SHP77 treated with DMSO at 0.1 percent for 48 hours (cell line): ENCODE results near the gene MYH11.
"Not testable (repeated sequence)": the region's sequence is repeated elsewhere in the genome, so short reads cannot be mapped to it uniquely, and the experiment has no call there.

Source experiments
- DNase-seq: peaks from one replicate; lab custom pipeline; 2025; lab: John Stamatoyannopoulos, UW

MYH11 gene

DNA sequence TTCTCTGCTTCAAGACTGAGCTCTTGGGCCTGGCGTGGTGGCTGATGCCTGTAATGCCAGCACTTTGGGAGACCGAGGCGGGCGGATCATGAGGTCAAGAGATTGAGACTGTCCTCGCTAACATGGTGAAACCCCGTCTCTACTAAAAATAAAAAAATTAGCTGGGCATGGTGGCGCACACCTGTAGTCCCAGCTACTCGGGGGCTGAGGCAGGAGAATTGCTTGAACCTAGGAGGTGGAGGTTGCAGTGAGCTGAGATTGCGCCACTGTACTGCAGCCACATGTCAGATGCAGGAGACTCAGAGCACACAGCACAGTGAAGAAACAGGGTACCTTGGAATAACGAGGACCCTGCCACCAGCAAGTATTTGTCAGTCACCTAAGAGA lies 184.7 kb downstream of the MYH11 start:
- DNase-seq = not testable (repeated sequence)

DNA sequence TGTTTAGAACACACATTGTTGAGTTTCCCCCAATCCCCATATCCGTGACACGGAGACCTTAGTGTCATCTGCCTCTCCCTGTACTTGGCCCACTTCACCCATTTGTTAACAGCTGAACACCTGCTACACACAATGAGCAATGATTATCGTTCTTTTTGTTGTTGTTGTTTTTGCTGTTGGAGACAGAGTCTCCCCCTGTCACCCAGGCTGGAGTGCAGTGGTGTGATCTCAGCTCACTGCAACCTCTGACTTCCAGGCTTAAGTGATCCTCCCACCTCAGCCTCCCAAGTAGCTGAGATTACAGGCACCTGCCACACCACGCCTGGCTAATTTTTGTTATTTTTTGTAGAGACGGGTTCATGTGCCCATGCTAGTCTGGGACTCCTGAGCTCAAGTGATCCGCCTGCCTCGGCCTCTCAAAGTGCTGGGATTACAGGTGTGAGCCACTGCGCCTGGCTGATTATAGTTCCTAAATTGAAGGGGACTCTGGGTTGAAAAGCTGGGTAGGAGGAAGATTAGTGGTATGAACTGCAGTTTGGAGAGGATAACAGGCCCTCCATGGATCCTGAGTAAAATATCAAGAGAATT lies 185.2 kb downstream of the MYH11 start:
- DNase-seq = no peak

DNA sequence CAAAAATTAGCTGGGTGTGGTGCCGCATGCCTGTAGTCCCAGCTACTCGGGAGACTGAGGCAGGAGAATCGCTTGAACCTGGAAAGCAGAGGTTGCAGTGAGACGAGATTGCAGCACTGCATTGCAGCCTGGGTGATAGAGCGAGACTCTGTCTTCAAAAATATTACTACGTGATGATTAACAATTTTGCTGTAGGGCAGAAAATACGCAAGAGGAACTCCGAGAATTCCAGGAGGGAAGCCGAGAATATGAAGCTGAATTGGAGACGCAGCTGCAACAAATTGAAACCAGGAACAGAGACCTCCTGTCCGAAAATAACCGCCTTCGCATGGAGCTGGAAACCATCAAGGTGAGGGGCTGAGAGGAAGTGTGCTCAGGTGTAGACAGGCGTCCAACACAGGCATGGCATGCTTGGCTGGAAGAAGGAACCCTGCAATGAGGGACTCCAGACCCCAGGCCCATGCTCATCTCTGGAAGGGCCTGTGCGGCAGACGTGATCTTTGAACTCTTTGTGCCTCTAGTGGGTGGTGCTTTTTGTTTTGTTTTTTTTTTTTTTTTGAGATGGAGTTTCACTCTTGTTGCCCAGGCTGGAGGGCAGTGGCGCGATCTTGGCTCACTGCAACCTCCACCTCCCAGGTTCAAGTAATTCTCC lies 189.6 kb downstream of the MYH11 start:
- DNase-seq = no peak

DNA sequence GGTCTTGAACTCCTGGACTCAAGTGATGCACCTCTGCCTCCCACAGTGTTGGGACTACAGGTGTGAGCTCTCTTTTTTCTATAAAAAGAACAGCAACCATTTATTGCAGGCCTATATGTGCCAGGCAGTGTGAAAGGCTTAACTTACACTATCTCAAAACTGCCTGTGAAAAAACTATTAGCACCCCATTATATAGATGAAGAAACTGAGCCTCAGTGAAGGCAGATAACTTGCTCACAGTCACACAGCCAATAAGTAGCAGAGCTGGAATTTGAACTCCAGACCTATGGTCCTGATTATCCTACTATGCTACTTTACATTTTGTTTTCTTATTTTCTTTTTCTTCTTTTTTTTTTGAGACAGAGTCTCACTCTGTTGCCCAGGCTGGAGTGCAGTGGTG lies 191.7 kb downstream of the MYH11 start:
- DNase-seq = no peak

DNA sequence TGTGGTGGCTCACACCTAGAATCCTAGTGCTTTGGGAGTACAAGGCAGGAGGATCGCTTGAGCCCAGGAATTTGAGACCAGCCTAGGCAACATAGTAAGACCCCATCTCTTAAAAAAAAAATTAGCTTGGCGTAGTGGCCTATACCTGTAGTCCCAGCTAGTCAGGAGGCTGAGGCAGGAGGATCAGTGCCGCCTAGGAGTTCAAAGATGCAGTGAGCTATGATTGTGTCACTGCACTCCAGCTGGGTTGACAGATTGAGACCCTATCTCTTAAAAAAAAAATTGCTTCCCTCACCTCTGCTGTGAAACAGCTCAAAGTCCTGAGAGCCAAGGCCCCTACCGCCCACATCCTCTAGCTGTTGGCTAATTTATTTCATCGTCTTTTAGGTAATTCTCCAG lies 196.6 kb downstream of the MYH11 start:
- DNase-seq = no peak

DNA sequence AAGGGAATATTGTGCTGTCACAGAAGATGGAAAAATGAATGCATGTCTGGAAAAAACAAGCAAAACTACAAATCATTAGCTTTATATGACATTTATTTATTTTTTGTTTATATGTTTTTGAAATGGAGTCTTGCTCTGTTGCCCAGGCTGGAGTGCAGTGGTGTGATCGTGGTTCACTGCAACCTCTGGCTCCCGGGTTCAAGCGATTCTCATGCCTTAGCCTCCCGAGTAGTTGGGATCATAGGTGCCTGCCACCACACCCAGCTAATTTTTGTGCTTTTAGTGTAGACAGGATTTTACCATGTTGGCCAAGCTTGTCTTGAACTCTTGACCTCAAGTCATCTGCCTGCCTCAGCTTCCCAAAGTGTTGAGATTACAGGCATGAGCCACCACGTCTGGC lies 198.3 kb downstream of the MYH11 start:
- no peak for DNase-seq

DNA sequence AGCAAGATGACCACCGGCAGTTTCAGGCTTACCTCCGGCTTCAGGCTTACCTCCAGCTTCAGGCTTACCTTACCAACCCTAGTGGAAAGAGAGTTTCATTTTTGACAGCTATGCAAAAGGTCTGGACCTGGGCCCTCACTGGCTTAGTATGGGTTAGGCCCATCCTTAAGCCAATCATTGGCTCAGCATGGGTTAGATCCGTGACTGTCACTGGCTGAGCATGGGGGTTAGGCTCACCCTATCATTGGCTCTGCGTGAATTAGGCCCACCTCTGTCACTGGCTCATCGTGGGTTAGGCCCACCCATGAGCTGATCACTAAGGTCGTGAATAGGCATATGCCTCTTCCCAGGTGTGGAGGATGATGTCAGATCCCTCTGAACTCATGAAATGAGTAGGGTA lies 198.7 kb downstream of the MYH11 start:
- no peak for DNase-seq

GRCh38 chr16:15655561-15655960 lies 201.3 kb downstream of the MYH11 start:
- not testable (repeated sequence) for DNase-seq

DNA sequence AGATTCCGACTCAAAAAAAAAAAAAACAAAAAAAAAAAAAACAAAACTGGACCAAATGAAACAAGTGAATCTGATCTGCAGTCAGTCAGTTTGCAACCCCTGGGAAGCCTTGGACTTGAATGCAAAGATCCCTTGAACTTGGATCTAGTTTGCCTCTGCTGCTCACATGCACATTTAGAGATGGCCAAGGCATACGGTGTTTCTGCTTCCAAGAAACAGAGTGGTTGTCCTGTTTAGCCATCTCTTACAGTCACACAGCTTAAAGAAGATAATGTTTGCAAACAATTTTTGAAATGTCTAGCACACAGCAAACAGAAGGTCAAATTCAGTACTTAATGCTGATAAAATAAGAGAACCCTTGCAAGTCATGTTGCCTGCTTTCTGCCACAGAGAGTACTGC lies 202.2 kb downstream of the MYH11 start:
- DNase-seq = no peak

- DNase-seq = no peak
Observed at GRCh38 chr16:15653227-15653626, 203.6 kb downstream of the MYH11 start.
